ENCODE results near the gene IL1A.

The IL1A gene

DNA sequence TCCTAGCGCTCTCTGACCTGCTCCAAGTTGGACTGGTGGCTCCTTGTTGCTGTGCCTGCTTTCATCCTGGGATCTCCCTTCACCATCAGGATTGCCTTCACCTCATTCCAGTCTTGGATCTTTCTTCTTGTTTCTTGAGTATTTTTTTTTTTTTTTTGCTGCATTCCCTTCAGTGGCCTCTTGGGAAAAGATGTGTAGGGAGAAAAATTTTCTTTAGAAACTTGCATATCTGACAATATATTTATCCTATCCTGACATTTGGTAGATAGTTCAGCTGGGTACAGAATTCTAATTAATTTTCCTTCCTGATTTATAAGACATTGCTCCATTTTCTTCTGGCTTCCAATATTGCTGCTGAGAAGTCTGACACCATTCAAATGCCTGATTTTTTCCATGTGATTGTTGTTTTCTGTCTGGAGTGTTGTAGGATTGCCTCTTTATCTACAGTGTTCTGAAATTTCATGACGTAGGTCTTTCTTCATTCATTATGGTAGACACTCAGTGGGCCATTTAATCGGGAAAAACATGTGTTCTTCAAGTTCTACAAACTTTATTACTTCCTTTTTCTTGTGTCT, 23.0 kb upstream of the IL1A start:
- H3K36me3 ChIP-seq (ENCODE audit: control insufficient read depth, insufficient read depth, low read length) = no peaks in the 10 kb centered on the region
- no peak overlapping the region for H3K4me3 ChIP-seq (replicated peaks; ENCODE audit: low read depth, low read length)
- TF ChIP-seq, protein P1, sequence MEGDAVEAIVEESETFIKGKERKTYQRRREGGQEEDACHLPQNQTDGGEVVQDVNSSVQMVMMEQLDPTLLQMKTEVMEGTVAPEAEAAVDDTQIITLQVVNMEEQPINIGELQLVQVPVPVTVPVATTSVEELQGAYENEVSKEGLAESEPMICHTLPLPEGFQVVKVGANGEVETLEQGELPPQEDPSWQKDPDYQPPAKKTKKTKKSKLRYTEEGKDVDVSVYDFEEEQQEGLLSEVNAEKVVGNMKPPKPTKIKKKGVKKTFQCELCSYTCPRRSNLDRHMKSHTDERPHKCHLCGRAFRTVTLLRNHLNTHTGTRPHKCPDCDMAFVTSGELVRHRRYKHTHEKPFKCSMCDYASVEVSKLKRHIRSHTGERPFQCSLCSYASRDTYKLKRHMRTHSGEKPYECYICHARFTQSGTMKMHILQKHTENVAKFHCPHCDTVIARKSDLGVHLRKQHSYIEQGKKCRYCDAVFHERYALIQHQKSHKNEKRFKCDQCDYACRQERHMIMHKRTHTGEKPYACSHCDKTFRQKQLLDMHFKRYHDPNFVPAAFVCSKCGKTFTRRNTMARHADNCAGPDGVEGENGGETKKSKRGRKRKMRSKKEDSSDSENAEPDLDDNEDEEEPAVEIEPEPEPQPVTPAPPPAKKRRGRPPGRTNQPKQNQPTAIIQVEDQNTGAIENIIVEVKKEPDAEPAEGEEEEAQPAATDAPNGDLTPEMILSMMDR (IDR thresholded peaks at IDR 0.05; ENCODE audit: insufficient read depth, low read length, poor library complexity, severe bottlenecking) = no peak
- no peaks in the 10 kb centered on the region for H3K27me3 ChIP-seq (replicated peaks; ENCODE audit: control insufficient read depth, insufficient read depth, low read length)
- no peak for DNase-seq (ENCODE audit: extremely low read depth, insufficient read length)

DNA sequence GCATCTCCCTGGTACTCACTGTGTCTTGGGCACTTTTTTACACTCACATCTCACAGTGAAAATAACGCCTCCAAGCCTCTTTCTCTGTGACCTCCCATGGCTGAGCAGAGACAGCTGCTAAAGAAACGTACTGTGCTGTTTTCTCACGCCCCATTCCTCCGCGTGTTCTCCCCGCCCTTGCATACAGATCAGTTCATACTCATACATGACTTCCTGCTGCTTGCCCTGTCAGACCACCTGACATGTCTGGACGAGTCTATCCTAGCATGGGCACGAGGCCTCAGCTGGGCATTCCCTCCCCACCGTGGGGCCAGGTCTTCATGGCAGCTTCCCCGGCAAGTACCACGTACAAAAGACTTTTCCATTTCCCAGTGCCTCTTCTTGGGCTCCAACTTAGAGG, 21.2 kb upstream of the IL1A start:
- TF ChIP-seq, protein P1 (IDR thresholded peaks at IDR 0.05; ENCODE audit: insufficient read depth, low read length, poor library complexity, severe bottlenecking) = no peak
- Histone ChIP-seq H3K36me3 (ENCODE audit: control insufficient read depth, insufficient read depth, low read length) (no peaks in the 10 kb centered on the region), H3K4me3 (replicated peaks; ENCODE audit: low read depth, low read length) (no peak overlapping the region), H3K27me3 (replicated peaks; ENCODE audit: control insufficient read depth, insufficient read depth, low read length) (no peaks in the 10 kb centered on the region)
- DNase-seq (ENCODE audit: extremely low read depth, insufficient read length) = peak; percentile 44

DNA sequence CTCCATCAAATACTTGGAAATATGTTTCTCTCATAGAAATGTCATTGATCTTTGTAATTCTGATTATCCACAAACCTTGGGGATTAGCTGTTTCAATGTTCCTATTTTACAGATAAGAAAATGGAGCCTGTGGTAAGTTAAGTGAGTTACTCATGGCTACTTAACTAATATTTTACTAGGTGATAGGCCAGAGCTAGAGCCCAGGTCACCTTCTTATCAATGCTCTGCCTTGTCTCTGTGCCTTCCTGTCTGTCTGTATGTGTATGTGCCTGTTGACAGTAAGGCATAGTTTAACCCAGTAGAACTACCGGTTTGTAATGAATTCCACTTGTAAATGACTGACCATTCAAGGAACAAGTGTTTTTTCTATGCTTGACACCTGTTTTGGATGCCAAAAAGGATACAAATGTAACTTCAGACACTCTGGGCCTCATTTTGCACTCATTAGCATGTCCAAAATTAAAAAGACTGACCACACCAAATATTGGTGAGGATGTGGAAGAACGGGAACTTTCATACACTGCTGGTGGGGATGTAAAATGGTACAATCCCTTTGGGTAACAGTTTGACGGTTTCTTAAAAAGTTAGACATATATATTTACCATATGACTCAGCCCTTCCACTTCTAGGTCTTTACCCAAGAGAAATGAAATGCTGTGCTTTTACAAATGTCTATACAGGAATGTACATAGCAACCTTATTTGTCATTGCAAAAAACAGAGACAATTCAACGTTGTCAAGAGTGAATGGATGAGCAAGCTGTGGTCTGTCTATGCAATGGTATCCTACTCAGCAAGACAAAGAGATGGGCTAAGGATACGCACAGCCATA, 19.6 kb upstream of the IL1A start:
- no peaks in the 10 kb centered on the region for H3K36me3 ChIP-seq (ENCODE audit: control insufficient read depth, insufficient read depth, low read length)
- H3K4me3 ChIP-seq (replicated peaks; ENCODE audit: low read depth, low read length) = no peak overlapping the region
- H3K27me3 ChIP-seq (replicated peaks; ENCODE audit: control insufficient read depth, insufficient read depth, low read length) = no peaks in the 10 kb centered on the region
- peak; percentile 31 for DNase-seq (ENCODE audit: extremely low read depth, insufficient read length)
- TF ChIP-seq, protein P1 (IDR thresholded peaks at IDR 0.05; ENCODE audit: insufficient read depth, low read length, poor library complexity, severe bottlenecking) = no peak

DNA sequence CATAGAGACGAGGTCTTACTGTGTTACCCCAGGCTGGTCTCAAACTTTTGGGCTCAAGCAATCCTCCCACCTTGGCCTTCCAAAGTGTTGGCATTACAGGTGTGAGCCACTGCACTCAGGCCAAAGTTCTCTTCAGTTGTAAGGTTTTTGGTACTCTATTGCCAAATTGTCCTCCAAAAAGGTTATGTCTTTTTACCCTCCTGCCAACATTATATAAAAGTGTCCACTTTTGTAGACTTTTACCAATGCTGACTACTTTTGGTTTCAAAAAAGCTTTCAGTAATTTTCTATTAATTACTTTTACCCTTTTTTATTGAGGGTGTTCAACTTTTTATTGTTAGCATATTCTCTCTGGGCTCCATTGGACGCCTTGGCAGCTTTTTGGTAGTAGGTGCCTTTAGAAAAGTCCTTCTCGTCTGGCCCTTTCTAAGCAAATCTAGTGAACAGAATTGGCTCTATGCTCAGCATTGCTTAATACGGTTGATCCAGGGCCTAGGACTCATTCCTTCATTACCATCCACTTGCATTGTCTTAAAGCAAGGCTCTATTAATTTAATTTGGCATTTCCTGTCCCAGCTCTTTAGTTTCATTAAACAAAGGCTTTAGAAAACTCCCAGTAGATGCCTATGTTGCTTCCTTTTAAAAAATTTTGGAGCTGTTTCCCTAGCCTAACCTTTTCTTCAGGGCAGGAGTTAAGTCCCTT, 16.7 kb upstream of the IL1A start:
- no peak for DNase-seq (ENCODE audit: extremely low read depth, insufficient read length)
- Histone ChIP-seq H3K36me3 (ENCODE audit: control insufficient read depth, insufficient read depth, low read length) (no peaks in the 10 kb centered on the region), H3K27me3 (replicated peaks; ENCODE audit: control insufficient read depth, insufficient read depth, low read length) (no peaks in the 10 kb centered on the region), H3K4me3 (replicated peaks; ENCODE audit: low read depth, low read length) (no peak overlapping the region)
- TF ChIP-seq, protein P1 (IDR thresholded peaks at IDR 0.05; ENCODE audit: insufficient read depth, low read length, poor library complexity, severe bottlenecking) = no peak

DNA sequence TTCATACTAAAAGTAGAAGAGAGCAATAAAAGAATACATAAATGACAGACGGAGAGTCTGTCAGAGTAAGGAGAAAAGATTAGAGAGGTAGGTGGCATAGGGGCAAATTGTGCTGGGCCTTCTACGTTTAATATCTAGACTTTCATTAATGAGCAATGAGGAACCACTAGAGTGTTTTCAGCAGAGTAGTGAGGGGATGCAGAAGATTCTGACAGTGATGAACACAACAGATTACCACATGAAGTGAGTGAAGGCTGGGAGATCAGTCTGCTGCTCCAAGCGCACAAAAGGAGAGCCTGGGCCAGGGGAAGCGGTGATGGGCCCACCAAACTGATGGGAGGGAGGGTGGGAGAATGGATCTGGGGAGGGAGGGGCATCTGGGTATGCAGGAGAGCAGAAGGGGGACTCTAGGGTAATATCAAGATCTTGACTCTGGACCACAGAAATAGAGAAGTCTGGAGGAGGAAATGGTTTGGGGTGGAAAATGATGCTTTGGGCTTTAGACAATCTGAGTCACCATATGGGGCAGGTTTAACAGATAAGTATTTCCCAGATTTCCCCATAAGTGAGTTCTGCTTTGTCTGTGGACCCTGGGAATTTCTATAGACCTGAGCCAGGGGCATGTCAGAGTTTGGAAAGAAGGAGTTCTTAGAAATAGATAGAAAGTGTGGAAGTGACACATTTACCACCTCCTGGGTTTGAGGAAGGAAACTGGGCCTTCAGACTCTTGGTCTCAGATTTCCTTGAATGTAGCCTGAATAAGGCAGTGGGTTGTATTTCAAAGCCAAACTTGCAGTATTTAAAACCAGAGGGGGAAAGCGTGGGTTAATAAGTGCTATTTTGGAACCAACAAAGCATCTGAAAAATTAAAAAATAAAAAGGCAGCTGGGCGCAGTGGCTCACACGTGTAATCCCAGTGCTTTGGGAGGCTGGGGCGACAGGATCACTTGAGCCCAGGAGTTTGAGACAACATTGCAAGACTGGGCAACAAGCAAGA, 15.0 kb upstream of the IL1A start:
- no peak overlapping the region for H3K4me3 ChIP-seq (replicated peaks; ENCODE audit: low read depth, low read length)
- no peaks in the 10 kb centered on the region for H3K36me3 ChIP-seq (ENCODE audit: control insufficient read depth, insufficient read depth, low read length)
- H3K27me3 ChIP-seq (replicated peaks; ENCODE audit: control insufficient read depth, insufficient read depth, low read length) = no peaks in the 10 kb centered on the region
- DNase-seq (ENCODE audit: extremely low read depth, insufficient read length) = no peak
- TF ChIP-seq, protein P1 (IDR thresholded peaks at IDR 0.05; ENCODE audit: insufficient read depth, low read length, poor library complexity, severe bottlenecking) = no peak

All from GM06990 (cell line).